Measurements from ENCODE around the gene DIRAS1. TPM values are rescaled to one million over a fixed set of nuclear protein-coding genes. Genes with fewer than 3 reads are reported as not detected.

DIRAS1 gene
- total and polyA plus RNA-seq, 2 of the 8 experiments (the other 6 are each of a cell fraction or from before 2014, with no cell fraction given): 20.2 to 22.3 TPM

DNA sequence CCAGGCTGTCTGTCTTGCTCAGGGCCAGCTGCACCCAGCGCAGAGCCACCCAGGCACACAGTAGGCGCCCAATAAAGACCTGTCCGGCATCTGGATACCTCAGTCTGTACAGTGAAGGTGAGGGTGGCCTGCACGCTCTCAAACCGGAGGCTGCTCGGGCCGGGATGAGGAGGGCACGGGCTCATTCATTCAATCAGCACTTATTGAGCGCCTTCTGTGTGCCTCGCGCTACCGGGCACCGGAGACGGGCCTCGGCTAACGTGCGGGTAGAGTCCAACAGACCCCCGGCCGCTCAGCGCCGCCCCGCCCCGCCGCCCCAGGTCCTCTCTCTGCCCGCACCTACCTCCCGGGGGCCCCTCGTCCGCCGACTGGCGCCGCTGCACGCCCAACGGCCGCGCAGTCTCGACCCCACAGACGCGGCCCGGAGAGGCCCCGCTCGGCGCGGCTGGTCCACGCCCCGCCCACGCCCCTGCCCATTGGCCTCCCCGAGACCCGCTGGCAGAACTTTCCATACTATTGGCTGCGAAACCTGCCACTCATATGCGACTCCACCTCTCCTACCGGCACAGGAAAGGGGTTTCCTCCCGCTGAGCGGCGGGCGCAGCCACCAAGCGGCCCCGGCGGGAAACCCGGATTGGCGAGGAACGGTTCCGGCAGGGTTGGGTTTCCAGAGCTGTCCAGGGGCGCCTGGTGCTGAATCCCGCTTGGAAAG, 18.6 kb upstream of the DIRAS1 start, which contains the start of gene SLC39A3:
Gene SLC39A3, minus strand, starts transcription at position 416 of the 712 bp plus-strand sequence. CDS start 2,760 bp downstream, outside the sequence.
- Histone ChIP-seq H3K4me2 (ENCODE audit: insufficient read depth in 1 of 2, low read depth in 2 of 2, low read length in 2 of 2) (peak within 1 kb of the TSS; percentile 74 to 86), H3K79me1 (ENCODE audit: low read depth, low read length) (no peaks in the 10 kb centered on the region), H3K36me3 (ENCODE audit: control insufficient read depth in 2 of 4, insufficient read depth in 4 of 4, low read length in 3 of 4) (peaks cover 3 to 20% (median 8%) of the 10 kb centered on the region in 4 experiments; a peak in 6 of 8 replicates), H3K9me3 (ENCODE audit: insufficient read depth in 2 of 2, low read depth in 1 of 2, low read length in 1 of 2) (no peaks in the 10 kb centered on the region), H3K56ac (replicated peaks; ENCODE audit: insufficient read length, low read depth, low read length) (no peak within 1 kb of the TSS), H4K91ac (replicated peaks; ENCODE audit: insufficient read length, low read length) (no peak within 1 kb of the TSS), H2BK15ac (ENCODE audit: low read length) (no peak within 1 kb of the TSS), H2BK120ac (replicated peaks; ENCODE audit: low read depth, low read length) (no peak within 1 kb of the TSS), H4K5ac (ENCODE audit: insufficient read length, low read depth, low read length) (no peak within 1 kb of the TSS), H3K23ac (ENCODE audit: insufficient read length) (no peak within 1 kb of the TSS), H3K4ac (replicated peaks; ENCODE audit: insufficient read length, low read depth, low read length) (no peak within 1 kb of the TSS), H3K27me3 (replicated peaks in 1 of 4; ENCODE audit: control insufficient read depth in 3 of 4, extremely low read depth in 1 of 4, insufficient read depth in 3 of 4, low read length in 3 of 4) (no peaks in the 10 kb centered on the region), H2AK5ac (ENCODE audit: low read depth, low read length) (no peak within 1 kb of the TSS), H3K4me1 (replicated peaks in 1 of 4; ENCODE audit: control insufficient read depth in 3 of 4, insufficient read depth in 4 of 4, low read length in 3 of 4) (no peaks in the 10 kb centered on the region), H4K8ac (ENCODE audit: extremely low read depth, insufficient read depth, low read length) (peak within 1 kb of the TSS; percentile 76), H3K79me2 (ENCODE audit: control insufficient read depth in 1 of 2, insufficient read depth in 2 of 2, low read length in 2 of 2) (peaks cover 0 to 2% of the 10 kb centered on the region in 2 experiments; a peak in 1 of 4 replicates), H3K9ac (replicated peaks in 1 of 4; ENCODE audit: extremely low read depth in 1 of 4, low read depth in 3 of 4, low read length in 3 of 4) (peak within 1 kb of the TSS; percentile 14 to 44 (median 23); a peak in 6 of 7 replicates), H4K20me1 (replicated peaks in 1 of 2; ENCODE audit: control insufficient read depth in 1 of 2, insufficient read depth in 2 of 2, low read length in 2 of 2) (peaks cover 4 to 19% of the 10 kb centered on the region in 2 experiments), H2BK20ac (ENCODE audit: low read length) (no peak within 1 kb of the TSS), H3K14ac (ENCODE audit: insufficient read length) (no peak within 1 kb of the TSS), H2BK5ac (ENCODE audit: low read depth, low read length) (no peak within 1 kb of the TSS), H2AFZ (ENCODE audit: low read length) (no peak within 1 kb of the TSS), H3K18ac (ENCODE audit: extremely low read depth, low read length) (no peak within 1 kb of the TSS; the same call in 1 of the 2 replicates), H3K27ac (ENCODE audit: low read depth, low read length) (no peak within 1 kb of the TSS), H3K23me2 (ENCODE audit: low read depth, low read length) (0 out of 2 replicates have a peak, but pooled peaks cover 5% of the 10 kb centered on the region), H2BK12ac (ENCODE audit: low read depth, low read length) (no peak within 1 kb of the TSS), H3K4me3 (ENCODE audit: extremely low read depth in 1 of 4, insufficient read depth in 2 of 4, low read depth in 3 of 4, low read length in 4 of 4) (peak within 1 kb of the TSS; percentile 79 to 96 (median 84))
- FAIRE-seq (no peak), DNase-seq (ENCODE audit: low read depth in 1 of 2, low spot score in 2 of 2) (peak; percentile 96 to 100)
- ChIA-PET POLR2A (ENCODE audit: partially characterized antibody) (interaction anchor here (0.7 to 1.7 kb wide), 12 partner anchors 11 to 263 kb away, joined by 3 to 8 read pairs (median 4); no protein-coding TSS in a partner anchor), CTCF (ENCODE audit: partially characterized antibody) (interaction anchor here (0.9 to 3.7 kb wide), 8 partner anchors 9 to 130 kb away, joined by 3 to 14 read pairs (median 4); no protein-coding TSS in a partner anchor)
- 3% methylated on average over 37 of the region's 64 CpGs; no CpG with 5 or more reads in 1 of the 2 experiments for WGBS, 2 experiments (ENCODE audit: extremely low coverage in 1 of 2, insufficient coverage in 1 of 2, insufficient read length in 1 of 2, insufficient replicate concordance in 2 of 2, low coverage in 1 of 2, low lambda C conversion rate in 2 of 2, missing lambda C conversion rate in 1 of 2)
- 0 out of 2 replicates have a peak, but pooled peaks have one; percentile 22 for TF ChIP-seq JUND (IDR thresholded peaks at IDR 0.05; ENCODE audit: low read length)
- TF ChIP-seq RXRA (IDR thresholded peaks at IDR 0.05; ENCODE audit: insufficient read depth, low read depth, low read length): 0 out of 2 replicates have a peak, but pooled peaks have one; percentile 59
- no peak for TF ChIP-seq SAP30 (IDR thresholded peaks at IDR 0.05; ENCODE audit: insufficient read depth, insufficient replicate concordance, low read length)
- no peak for TF ChIP-seq BCL11A (IDR thresholded peaks at IDR 0.05; ENCODE audit: low read depth in 2 of 2, low read length in 2 of 2)
- TF ChIP-seq, protein P1, sequence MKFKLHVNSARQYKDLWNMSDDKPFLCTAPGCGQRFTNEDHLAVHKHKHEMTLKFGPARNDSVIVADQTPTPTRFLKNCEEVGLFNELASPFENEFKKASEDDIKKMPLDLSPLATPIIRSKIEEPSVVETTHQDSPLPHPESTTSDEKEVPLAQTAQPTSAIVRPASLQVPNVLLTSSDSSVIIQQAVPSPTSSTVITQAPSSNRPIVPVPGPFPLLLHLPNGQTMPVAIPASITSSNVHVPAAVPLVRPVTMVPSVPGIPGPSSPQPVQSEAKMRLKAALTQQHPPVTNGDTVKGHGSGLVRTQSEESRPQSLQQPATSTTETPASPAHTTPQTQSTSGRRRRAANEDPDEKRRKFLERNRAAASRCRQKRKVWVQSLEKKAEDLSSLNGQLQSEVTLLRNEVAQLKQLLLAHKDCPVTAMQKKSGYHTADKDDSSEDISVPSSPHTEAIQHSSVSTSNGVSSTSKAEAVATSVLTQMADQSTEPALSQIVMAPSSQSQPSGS (IDR thresholded peaks at IDR 0.05; ENCODE audit: low read length): peak; percentile 93

Data from H1 (cell line).